ENCODE data around the gene PIPOX. TPM values are rescaled to one million over a fixed set of nuclear protein-coding genes. Genes with fewer than 3 reads are reported as not detected.

Gene PIPOX
- total RNA-seq, 1 donor from 2014 or later: 1.2 TPM

DNA sequence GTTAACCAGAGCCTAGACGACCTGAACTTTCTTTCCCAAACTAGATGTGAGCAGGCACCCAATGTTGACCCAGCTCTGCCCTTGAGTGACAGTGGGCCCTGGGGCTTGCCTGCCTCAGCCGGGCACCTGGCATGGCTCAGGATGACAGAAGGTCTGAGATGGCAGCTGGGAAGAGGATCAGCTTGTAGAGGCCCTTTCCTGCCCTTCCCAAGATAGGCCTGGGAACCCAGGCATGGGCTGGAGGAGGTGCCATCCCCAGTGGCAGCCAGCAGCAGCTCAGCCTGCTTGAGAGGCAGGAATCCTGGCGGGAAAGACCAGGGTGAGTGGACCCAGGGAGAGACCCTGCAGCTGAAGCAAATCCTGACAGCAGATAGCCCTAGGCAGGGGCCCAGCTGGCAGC is 59.1 kb downstream of the PIPOX start:
- DNase-seq: peak; percentile 67

DNA sequence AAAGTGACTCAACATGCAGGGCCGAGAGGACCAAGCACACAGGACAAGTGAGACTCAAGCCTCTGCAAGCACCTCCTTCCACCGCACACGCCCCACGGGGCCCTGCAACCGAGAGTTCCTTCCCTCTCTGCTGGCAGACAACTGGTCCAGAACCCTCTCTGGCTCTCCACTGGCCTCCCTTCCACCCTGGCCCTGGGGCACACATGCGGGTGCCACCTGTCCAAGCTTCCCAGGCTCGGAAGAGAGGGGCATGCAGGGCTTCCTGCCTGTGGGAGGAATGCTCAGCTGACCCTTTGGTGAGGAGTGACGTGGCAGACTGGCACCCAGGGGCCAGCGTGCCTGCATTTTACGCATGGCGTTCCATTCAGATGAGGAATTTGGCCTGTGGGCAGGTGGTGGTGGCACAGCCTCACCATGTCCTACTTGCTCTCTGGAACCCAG is 59.8 kb downstream of the PIPOX start:
- DNase-seq: peak; percentile 50

GRCh38 chr17:29103341-29103740 is 60.4 kb downstream of the PIPOX start:
- no peak for DNase-seq

Other genes starting within 250 kb of the PIPOX start
- 3.2 TPM for gene FAM222B, start 200.4 kb upstream of the PIPOX start, total RNA-seq
- gene ERAL1, start 188.1 kb upstream of the PIPOX start, total RNA-seq: 30.4 TPM
- 51.2 TPM for gene FLOT2, start 145.4 kb upstream of the PIPOX start, total RNA-seq
- gene DHRS13, start 140.1 kb upstream of the PIPOX start, total RNA-seq: 18.2 TPM
- gene PHF12, start 91.6 kb upstream of the PIPOX start, total RNA-seq: 23.2 TPM
- not detected for gene SEZ6, start 37.1 kb upstream of the PIPOX start, total RNA-seq
- gene MYO18A, start 137.3 kb downstream of the PIPOX start, total RNA-seq: 236 TPM
- not detected for gene CRYBA1, start 203.7 kb downstream of the PIPOX start, total RNA-seq